ENCODE results near the gene LRMDA.

DNA sequence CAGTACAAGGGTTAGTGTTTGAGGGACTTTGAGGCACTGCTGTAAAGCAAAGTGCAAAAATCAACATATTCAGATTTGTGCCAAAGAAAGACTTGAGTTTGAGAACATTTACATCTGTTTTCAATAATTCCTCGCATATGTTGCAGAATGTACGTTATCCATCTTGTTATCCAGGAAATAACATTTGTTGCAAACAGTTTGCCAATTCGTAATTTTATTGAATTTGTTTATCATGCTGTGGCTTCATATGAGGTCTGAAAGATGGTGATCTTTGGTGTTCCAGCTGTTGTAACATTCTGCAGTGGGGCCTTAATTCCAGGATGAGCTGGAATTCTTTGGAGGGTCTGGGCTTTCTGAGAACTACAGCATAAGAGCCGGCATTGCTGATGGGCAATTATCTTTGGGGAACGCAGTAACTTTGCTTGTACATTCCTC is 396.2 kb downstream of the LRMDA start:
- no peak for TF ChIP-seq KDM1A (IDR thresholded peaks at IDR 0.05; ENCODE audit: borderline replicate concordance, low read length)
- TF ChIP-seq, protein P1, sequence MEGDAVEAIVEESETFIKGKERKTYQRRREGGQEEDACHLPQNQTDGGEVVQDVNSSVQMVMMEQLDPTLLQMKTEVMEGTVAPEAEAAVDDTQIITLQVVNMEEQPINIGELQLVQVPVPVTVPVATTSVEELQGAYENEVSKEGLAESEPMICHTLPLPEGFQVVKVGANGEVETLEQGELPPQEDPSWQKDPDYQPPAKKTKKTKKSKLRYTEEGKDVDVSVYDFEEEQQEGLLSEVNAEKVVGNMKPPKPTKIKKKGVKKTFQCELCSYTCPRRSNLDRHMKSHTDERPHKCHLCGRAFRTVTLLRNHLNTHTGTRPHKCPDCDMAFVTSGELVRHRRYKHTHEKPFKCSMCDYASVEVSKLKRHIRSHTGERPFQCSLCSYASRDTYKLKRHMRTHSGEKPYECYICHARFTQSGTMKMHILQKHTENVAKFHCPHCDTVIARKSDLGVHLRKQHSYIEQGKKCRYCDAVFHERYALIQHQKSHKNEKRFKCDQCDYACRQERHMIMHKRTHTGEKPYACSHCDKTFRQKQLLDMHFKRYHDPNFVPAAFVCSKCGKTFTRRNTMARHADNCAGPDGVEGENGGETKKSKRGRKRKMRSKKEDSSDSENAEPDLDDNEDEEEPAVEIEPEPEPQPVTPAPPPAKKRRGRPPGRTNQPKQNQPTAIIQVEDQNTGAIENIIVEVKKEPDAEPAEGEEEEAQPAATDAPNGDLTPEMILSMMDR (IDR thresholded peaks at IDR 0.05; ENCODE audit: control extremely low read depth in 1 of 3, insufficient read depth in 1 of 3, low read depth in 1 of 3, low read length in 3 of 3) = no peak
